ENCODE data around the gene ZNF274.

- no peak for TF ChIP-seq CTCF (IDR thresholded peaks at IDR 0.05; ENCODE audit: low read depth, low read length)
- no peak for TF ChIP-seq EZH2phosphoT487 (IDR thresholded peaks at IDR 0.05; ENCODE audit: low read depth)
Measured at GRCh38 chr19:58212336-58213074, 29.6 kb downstream of the ZNF274 start.

All from OCI-LY3 (cell line).